Head of caudate nucleus (tissue), 42 donors: ENCODE measurements around the gene PILRA.
"Not testable (repeated sequence)": the region's sequence is repeated elsewhere in the genome, so short reads cannot be mapped to it uniquely, and the experiment has no call there.

Experiments
- DNase-seq, 42 donors: peaks; one replicate each; pipeline versions ENCODE4 v3.0.0 to v3.0.0-alpha.2; 2020 to 2021; ENCODE audit warnings: mixed read lengths in 7 of 42
- intact Hi-C: fragments of 100-400 bp; cut with DNase I; formaldehyde crosslinking; loops from one replicate; pipeline ENCODE4 v1.15.0; 2022

The PILRA gene

DNA sequence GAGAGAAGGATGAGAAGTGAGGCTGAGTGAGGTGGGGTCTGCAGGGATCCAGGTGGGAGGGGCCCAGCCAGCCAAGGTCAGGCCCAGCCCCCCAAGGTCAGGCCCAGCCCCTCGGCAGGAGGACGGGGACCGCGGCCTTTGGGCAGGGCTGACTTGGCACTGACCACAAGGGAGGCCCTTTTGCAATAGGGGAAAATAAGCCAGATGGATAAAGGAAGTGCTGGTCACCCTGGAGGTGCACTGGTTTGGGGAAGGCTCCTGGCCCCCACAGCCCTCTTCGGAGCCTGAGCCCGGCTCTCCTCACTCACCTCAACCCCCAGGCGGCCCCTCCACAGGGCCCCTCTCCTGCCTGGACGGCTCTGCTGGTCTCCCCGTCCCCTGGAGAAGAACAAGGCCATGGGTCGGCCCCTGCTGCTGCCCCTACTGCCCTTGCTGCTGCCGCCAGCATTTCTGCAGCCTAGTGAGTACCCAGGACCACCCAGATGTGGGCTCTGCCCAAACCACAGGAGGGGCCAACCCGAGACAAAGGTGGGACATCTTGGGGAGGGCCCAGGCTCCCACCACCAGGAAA lies at the start of gene PILRA:
PILRA (plus strand) TSS at position 227 of the 571 bp plus-strand sequence; CDS start at position 397, 170 bp downstream.
- peak in 6 of 42 donors; percentile 15 to 52 (median 20) for DNase-seq
- intact Hi-C loops, result no loop called here

DNA sequence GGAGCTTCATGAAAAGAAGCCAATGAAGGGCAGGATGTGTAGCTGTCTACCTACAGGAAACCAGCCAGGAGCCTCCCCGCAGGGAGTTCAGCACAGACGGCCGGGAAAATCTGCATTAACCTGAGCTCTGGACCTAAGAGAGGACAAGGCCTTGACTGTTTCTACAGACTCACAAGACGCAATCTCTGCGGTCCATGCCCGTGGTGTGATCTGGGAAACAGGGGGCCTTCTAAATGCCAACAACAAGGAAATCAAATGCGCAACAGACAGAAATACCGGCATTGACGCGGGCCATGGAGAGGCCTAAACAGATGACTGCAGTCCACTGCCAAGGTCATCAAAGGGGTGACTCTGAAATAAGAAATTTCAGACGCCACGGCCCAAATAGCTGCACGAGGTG lies 49.1 kb upstream of the PILRA start:
- DNase-seq, intact Hi-C loops: not testable (repeated sequence)

DNA sequence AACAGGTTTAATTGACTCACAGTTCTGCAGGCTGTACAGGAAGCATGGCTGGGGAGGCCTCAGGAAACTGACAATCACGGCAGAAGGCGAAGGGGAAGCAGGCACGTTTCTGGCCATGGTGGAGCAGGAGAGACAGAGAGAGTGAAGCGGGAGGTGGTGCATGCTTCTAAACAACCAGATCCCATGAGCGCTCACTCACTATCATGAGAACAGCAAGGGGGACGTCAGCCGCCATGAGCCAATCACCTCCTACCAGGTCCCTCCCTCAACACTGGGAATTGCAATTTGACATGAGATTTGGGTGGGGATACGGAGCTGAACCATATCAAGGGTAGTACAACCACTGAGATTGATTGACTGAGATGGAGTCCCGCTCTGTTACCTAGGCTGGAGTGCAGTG lies 47.6 kb upstream of the PILRA start:
- intact Hi-C loops, DNase-seq: not testable (repeated sequence)

DNA sequence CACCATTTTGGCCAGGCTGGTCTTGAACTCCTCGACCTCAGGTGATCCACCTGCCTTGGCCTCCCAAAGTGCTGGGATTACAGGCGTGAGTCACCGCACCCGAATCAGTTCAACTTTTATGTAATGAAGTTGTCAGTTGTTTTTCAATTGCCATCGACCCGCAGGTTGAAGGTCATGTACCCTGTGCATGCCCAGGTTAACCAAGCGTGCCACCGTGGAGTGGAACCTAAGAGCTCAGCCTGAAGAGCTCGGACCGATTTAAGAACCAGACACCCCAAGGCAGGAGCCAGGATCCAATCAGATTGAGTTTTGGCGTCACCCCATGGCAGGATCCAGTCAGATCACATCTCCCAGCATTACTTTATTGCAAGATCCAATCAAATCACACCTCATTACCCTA lies 46.4 kb upstream of the PILRA start:
- DNase-seq, intact Hi-C loops: not testable (repeated sequence)

DNA sequence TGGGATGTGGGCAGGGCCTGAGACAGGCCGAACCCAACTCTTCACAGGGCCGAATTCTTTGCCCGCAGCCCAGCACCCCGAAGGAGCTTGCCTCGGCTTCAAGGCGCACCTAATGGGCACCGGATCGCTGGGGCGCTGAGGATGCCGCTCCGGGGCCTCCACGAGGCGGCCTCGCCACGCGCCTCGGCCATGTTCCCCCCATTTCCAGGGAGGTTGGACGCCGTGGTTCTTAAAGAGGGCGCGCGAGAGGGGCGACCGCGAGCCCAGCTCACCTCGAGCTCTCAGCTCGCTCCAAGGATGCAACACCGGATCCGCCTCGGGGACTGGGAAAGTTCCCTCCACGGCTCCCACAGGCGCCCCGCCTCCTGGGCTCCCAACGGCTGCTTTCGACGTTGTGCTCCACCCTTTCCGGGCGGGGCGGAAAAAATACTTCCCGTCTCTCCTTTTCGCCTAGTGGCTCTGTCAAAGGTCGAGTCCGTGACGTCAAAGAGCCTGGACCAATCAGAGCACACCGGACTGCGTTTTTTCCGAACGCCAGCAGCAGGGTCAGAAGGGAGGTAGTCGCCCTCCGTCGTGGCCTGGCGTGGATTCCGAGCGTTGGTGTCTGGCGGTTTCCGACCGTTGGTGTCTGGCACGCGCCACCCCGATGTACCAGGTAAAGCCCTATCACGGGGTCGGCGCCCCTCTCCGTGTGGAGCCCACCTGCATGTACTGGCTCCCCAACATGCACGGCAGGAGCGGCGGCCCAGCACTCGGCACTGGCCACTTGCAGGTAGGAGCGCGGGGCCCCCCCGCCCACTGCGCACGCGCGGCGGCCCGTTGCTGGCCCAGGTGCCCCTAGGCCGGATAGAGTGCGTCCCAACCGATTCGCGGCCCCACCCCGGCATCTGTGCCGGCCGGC lies 37.5 kb upstream of the PILRA start:
- DNase-seq, result peak; percentile 85 to 97 (median 94)
- intact Hi-C loops, result not testable (repeated sequence)

GRCh38 chr7:100338083-100338696 lies 35.1 kb upstream of the PILRA start:
- intact Hi-C loops, DNase-seq: not testable (repeated sequence)

DNA sequence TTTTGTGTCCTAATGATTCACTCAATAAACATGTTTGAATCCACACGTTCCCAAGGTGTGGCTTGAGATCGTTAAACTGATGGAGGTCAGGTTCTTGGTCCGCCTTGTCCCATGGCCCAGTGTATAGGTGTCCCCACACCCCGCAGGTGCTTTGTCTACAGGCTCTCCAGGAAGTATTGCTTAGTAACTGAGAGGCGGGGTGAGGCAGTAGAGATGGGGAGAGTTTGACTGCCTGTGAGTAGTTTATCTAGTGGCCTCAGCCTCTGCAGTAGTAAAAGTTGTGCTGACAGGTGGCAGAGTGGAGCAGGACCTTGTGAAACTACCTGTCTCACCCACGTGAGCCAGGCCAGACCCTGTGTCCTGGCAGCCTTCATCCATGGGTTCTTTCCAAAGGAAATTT lies 32.0 kb upstream of the PILRA start:
- intact Hi-C loops, result not testable (repeated sequence)
- peak in 1 of 42 donors; percentile 10 for DNase-seq

- DNase-seq, result peak in 1 of 42 donors; percentile 36
- intact Hi-C loops, result no loop called here
These were observed 30.5 kb upstream of the PILRA start for GRCh38 chr7:100342765-100343164.

GRCh38 chr7:100344124-100344559 lies 29.1 kb upstream of the PILRA start:
- intact Hi-C loops, result not testable (repeated sequence)

DNA sequence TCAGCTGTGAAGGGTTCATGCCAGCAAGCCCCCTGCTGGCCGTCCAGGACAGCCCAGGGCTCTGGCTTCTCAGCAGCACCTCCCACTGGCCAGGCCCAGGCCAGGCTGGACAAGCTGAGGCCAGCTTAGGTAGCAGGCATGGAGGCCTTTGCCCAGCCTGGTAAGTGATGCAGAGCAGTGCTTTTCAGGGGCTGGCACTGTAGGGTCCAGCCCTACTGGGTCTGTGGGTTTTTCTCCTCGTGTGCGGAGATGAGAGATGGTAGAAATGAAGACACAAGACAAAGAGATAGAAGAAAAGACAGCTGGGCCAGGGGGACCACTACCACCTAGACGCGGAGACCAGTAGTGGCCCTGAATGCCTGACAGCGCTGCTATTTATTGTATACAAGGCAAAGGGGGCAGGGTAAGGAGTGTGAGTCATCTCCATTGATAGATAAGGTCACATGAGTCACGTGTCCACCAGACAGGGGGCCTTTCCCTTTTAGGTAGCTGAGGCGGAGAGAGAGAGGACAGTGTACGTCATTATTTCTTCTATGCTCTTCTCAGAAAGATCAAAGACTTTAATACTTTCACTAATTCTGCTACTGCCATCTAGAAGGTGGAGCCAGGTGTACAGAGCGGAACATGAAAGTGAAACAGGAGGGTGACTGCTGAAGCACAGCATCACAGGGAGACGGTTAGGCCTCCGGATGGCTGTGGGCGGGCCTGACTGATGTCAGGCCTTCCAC lies 28.6 kb upstream of the PILRA start:
- intact Hi-C loops, result not testable (repeated sequence)
- DNase-seq, result peak in 19 of 42 donors; percentile 21 to 67 (median 35)

More at GRCh38 chr7:100344124-100344559, 29.1 kb upstream of the PILRA start:
- DNase-seq, result peak in 3 of 42 donors; percentile 32 to 40 (median 36)

- intact Hi-C loops, result not testable (repeated sequence)
- peak; percentile 53 to 94 (median 84) for DNase-seq
These were observed 28.0 kb upstream of the PILRA start for GRCh38 chr7:100345288-100345672.

- peak in 1 of 42 donors; percentile 1 for DNase-seq
These were observed 26.4 kb upstream of the PILRA start for GRCh38 chr7:100346921-100347320.

DNA sequence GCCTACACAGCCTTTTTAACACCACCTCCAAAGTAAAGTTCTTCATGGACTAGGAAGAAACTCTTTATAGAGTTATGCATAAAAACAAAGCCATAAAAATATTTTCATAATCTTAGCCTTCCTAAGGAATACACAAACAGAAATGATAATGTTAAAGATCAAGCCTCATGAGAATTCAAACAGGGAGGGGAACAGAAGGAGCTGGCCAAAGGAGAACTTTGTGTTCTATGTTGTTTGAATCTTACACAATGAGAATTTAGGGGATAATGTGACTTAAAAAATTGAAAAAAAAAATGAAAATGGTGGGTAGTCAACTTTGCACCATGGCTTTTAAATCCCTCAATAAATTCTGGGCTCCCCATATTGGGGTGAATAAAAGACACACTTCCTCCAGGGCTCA lies 24.5 kb upstream of the PILRA start:
- DNase-seq, result no peak
- intact Hi-C loops, result no loop called here

More at GRCh38 chr7:100346921-100347320, 26.4 kb upstream of the PILRA start:
- intact Hi-C loops, result no loop called here

GRCh38 chr7:100349757-100350156 lies 23.5 kb upstream of the PILRA start:
- intact Hi-C loops, result no loop called here
- no peak for DNase-seq

- intact Hi-C loops, result no loop called here
- DNase-seq, result no peak
These were observed 21.6 kb upstream of the PILRA start for GRCh38 chr7:100351657-100352058.

- intact Hi-C loops, result not testable (repeated sequence)
- DNase-seq, result peak in 1 of 42 donors; percentile 7
These were observed 21.0 kb upstream of the PILRA start for GRCh38 chr7:100352230-100352781.

- DNase-seq, result peak in 1 of 42 donors; percentile 21
- intact Hi-C loops, result no loop called here
These were observed 20.2 kb upstream of the PILRA start for GRCh38 chr7:100352984-100353684.

DNA sequence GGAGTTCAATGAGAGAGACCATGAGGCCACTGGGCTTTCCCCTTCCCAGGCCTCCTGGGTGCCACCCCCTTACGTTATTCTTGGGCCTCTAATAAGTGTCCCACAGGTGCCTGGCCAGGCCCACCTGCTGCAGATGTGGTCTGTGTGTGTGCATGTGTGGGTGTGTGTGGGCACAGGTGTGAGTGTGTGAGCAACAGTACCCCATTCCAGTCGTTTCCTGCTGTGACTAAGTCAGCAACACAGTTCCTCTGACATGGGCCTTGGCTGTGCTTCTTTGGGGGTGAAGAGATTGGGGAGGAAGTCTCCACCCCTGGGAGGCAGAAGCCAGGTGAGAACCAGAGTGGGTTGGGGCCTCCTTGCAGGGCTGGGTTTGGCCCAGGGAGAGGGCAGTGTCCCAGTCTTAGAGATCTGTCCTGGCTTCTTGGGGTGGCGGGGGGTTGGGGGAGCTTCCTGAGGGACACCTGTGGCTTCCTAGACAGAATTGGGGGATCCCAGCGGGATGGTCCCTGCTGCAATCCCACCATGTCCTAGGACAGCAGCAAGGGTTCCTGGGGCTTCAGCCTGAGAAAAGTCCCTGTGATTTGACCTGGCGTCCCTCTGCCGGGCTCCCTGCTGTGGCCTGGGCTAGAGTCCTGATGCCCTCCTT lies 19.5 kb upstream of the PILRA start:
- DNase-seq, result peak in 1 of 42 donors; percentile 16
- intact Hi-C loops, result no loop called here
